Lower leg skin (tissue), 3 donors: ENCODE results near the gene BNIP5.

Source experiments
- CTCF ChIP-seq, 3 donors: fragments of 450-650 bp; IDR thresholded peaks; one replicate each; pipeline ENCODE4 v1.5.1; 2016; ENCODE audit warnings: antibody characterized with exemption in 3 of 3, mild to moderate bottlenecking in 3 of 3, moderate library complexity in 2 of 3
- POLR2A ChIP-seq, 2 donors: fragments of 450-650 bp; IDR thresholded peaks; one replicate each; pipeline ENCODE4 v1.6.1; 2016 to 2017; ENCODE audit warnings: antibody characterized with exemption in 2 of 2, mild to moderate bottlenecking in 1 of 2, moderate library complexity in 1 of 2

DNA sequence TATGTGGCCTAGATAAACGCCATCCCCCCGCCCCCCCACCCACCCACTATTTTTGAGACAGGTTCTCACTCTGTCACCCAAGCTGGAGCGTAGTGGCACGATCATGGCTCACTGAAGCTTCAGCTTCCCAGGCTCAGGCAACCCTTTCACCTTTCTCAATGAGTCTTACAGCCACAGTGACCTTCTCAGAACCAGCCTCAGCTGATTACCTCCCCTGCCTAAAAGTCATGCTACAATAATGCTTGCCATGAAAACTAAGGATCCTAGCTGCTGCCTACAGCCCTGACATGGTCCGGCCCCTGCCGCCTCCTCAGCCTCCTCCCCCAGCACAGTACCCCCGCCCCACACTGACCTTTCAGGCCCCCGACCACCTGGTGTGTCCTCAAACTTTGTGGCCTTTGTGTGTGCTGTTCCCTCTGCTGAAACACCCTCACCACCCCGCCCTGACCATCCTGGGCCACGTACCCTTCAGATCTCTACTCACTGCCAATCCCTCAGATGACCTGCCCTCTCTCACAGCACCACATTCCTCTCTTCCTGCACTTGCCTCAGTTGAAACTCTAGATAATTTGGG is 35.5 kb downstream of the BNIP5 start:
- TF ChIP-seq CTCF (IDR thresholded peaks at IDR 0.05): no peak
- TF ChIP-seq POLR2A (IDR thresholded peaks at IDR 0.05): no peak
